SK-N-MC (cell line): ENCODE results near the gene ZNF662.

Experiments used
- EZH2 ChIP-seq: fragments of 200-600 bp; sonication (generic); IDR thresholded peaks from one replicate; pipeline ENCODE4 v1.6.1; 2017; ENCODE audit warnings: antibody characterized with exemption
- POLR2AphosphoS5 ChIP-seq: IDR thresholded peaks from 2 replicates; pipeline ENCODE4 v1.6.1; 2012; ENCODE audit warnings: mild to moderate bottlenecking, low read depth, low read length, borderline replicate concordance

DNA sequence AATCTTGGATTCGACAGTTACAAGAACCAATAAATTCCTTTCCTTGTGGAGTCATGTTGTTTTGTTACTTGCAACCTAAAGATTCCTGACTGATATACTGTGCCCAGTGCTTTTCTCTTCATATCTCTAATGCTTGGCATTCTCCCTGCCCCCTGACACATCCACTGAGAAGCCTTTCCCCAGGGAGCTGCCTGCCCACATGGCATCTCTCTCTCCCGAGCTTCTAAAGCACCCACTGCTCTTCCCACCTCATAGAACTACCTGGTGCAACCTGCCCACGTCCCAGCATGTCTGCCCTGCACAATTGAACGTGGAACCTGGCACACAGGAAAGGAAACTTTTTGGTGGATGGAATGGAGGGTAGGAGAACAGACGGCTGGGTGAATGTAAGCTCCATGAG is 37.1 kb upstream of the ZNF662 start:
- TF ChIP-seq POLR2AphosphoS5 (no peak), EZH2 (no peak)
